ENCODE data around the gene INPPL1. TPM values are rescaled to one million over a fixed set of nuclear protein-coding genes. Genes with fewer than 3 reads are reported as not detected.

Gene INPPL1
- polyA plus RNA-seq, 1 donor (not counting 4 experiments of a cell fraction or from before 2014, with no cell fraction given) = 44.0 TPM

DNA sequence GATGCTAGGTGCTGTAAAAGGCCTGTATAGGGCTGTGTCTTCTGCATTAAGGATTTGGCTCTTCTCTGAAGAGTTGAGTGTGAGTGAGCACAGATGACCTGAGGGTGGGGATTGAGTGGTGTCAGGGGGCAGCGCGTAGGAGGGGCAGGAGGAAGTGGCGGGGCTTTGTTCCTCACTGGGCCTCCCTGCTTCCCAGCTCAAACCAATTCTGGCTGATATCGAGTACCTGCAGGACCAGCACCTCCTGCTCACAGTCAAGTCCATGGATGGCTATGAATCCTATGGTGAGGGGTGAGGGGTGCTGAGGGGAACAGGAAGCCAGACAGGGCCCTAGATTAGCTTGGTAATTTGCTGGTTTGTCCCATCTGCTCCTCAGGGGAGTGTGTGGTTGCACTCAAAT lies 10.4 kb downstream of the INPPL1 start:
- Histone ChIP-seq H3K9me1 (ENCODE audit: control insufficient read depth, extremely low read depth, insufficient read depth, low read length) (no peaks in the 10 kb centered on the region), H3K4me1 (ENCODE audit: control insufficient read depth, extremely low read depth, insufficient read depth, low read length) (peaks cover 6% of the 10 kb centered on the region), H3K79me2 (ENCODE audit: control insufficient read depth, insufficient read depth, low read length) (no peaks in the 10 kb centered on the region), H2AFZ (ENCODE audit: control insufficient read depth, low read length) (no peak overlapping the region), H3K36me3 (ENCODE audit: control insufficient read depth in 2 of 2, extremely low read depth in 1 of 2, insufficient read depth in 2 of 2, low read length in 2 of 2) (peaks cover 53 to 58% of the 10 kb centered on the region in 2 experiments), H3K27ac (ENCODE audit: control insufficient read depth, insufficient read depth, low read length) (no peak overlapping the region), H3K9me3 (ENCODE audit: control insufficient read depth, low read depth, low read length) (no peaks in the 10 kb centered on the region), H3K27me3 (ENCODE audit: control insufficient read depth, extremely low read depth, insufficient read depth, low read length) (peaks cover 4% of the 10 kb centered on the region), H3K4me2 (ENCODE audit: control insufficient read depth, extremely low read depth, insufficient read depth, low read depth, low read length) (no peak overlapping the region), H3K9ac (ENCODE audit: control insufficient read depth, extremely low read depth, insufficient read depth, low read length) (no peak overlapping the region), H4K20me1 (ENCODE audit: control insufficient read depth, extremely low read depth, insufficient read depth, low read length) (peaks cover 4% of the 10 kb centered on the region), H3K4me3 (ENCODE audit: control insufficient read depth in 2 of 3, extremely low read depth in 1 of 3, insufficient read depth in 2 of 3, low read depth in 1 of 3, low read length in 3 of 3) (no peak overlapping the region)
- dilution Hi-C loops (cut with MboI; ENCODE audit: extremely low pct_ligation_motif_present, low sequenced_read_pairs) = no loop called here
- TF ChIP-seq EZH2 (IDR thresholded peaks at IDR 0.05; ENCODE audit: low read length) = no peak
- TF ChIP-seq, protein P1, sequence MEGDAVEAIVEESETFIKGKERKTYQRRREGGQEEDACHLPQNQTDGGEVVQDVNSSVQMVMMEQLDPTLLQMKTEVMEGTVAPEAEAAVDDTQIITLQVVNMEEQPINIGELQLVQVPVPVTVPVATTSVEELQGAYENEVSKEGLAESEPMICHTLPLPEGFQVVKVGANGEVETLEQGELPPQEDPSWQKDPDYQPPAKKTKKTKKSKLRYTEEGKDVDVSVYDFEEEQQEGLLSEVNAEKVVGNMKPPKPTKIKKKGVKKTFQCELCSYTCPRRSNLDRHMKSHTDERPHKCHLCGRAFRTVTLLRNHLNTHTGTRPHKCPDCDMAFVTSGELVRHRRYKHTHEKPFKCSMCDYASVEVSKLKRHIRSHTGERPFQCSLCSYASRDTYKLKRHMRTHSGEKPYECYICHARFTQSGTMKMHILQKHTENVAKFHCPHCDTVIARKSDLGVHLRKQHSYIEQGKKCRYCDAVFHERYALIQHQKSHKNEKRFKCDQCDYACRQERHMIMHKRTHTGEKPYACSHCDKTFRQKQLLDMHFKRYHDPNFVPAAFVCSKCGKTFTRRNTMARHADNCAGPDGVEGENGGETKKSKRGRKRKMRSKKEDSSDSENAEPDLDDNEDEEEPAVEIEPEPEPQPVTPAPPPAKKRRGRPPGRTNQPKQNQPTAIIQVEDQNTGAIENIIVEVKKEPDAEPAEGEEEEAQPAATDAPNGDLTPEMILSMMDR (optimal IDR thresholded peaks at IDR 0.05 in 1 of 3, IDR thresholded peaks at IDR 0.05 in 1 of 3, conservative IDR thresholded peaks at IDR 0.05 in 1 of 3; ENCODE audit: extremely low read depth in 1 of 3, insufficient read depth in 2 of 3, low read length in 3 of 3) = no peak
- FAIRE-seq (no peak), DNase-seq (ENCODE audit: low read depth, low spot score) (no peak)

DNA sequence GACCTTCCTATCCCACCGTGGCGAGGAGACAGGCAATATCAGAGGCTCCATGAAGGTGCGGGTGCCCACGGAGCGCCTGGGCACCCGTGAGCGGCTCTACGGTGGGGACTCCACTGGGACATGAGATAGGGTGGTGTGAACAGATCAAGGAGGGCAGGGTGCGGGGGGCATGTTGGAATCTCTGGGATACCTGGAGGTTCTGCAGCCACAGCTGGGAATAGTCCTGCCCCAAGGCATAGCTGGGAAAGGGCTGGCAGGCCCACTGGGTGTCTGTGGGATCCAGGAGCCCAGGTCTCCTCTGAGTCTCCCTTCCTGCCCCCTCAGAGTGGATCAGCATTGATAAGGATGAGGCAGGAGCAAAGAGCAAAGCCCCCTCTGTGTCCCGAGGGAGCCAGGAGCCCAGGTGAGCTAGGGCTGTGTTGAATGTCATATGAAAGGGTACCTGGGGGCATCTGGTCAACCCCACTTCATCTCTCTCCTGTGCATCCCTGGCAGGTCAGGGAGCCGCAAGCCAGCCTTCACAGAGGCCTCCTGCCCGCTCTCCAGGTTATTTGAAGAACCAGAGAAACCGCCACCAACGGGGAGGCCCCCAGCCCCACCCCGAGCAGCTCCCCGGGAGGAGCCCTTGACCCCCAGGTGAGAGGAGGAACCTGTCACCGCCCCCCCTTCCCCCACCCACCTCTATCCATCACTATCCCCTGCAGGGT lies 10.9 kb downstream of the INPPL1 start:
- no peak for TF ChIP-seq EZH2 (IDR thresholded peaks at IDR 0.05; ENCODE audit: low read length)
- TF ChIP-seq, protein P1 (optimal IDR thresholded peaks at IDR 0.05 in 1 of 3, IDR thresholded peaks at IDR 0.05 in 1 of 3, conservative IDR thresholded peaks at IDR 0.05 in 1 of 3; ENCODE audit: extremely low read depth in 1 of 3, insufficient read depth in 2 of 3, low read length in 3 of 3) = no peak
- Histone ChIP-seq H3K4me1 (ENCODE audit: control insufficient read depth, extremely low read depth, insufficient read depth, low read length) (peaks cover 6% of the 10 kb centered on the region), H3K27me3 (ENCODE audit: control insufficient read depth, extremely low read depth, insufficient read depth, low read length) (peaks cover 10% of the 10 kb centered on the region), H4K20me1 (ENCODE audit: control insufficient read depth, extremely low read depth, insufficient read depth, low read length) (peaks cover 4% of the 10 kb centered on the region), H2AFZ (ENCODE audit: control insufficient read depth, low read length) (no peak overlapping the region), H3K9me3 (ENCODE audit: control insufficient read depth, low read depth, low read length) (no peaks in the 10 kb centered on the region), H3K4me3 (ENCODE audit: control insufficient read depth in 2 of 3, extremely low read depth in 1 of 3, insufficient read depth in 2 of 3, low read depth in 1 of 3, low read length in 3 of 3) (no peak overlapping the region), H3K27ac (ENCODE audit: control insufficient read depth, insufficient read depth, low read length) (no peak overlapping the region), H3K4me2 (ENCODE audit: control insufficient read depth, extremely low read depth, insufficient read depth, low read depth, low read length) (no peak overlapping the region), H3K9ac (ENCODE audit: control insufficient read depth, extremely low read depth, insufficient read depth, low read length) (no peak overlapping the region), H3K79me2 (ENCODE audit: control insufficient read depth, insufficient read depth, low read length) (no peaks in the 10 kb centered on the region), H3K36me3 (ENCODE audit: control insufficient read depth in 2 of 2, extremely low read depth in 1 of 2, insufficient read depth in 2 of 2, low read length in 2 of 2) (peaks cover 49 to 53% of the 10 kb centered on the region in 2 experiments), H3K9me1 (ENCODE audit: control insufficient read depth, extremely low read depth, insufficient read depth, low read length) (no peaks in the 10 kb centered on the region)
- no peak for DNase-seq (ENCODE audit: low read depth, low spot score)
- dilution Hi-C loops (cut with MboI; ENCODE audit: extremely low pct_ligation_motif_present, low sequenced_read_pairs) = no loop called here
- no peak for FAIRE-seq
